ENCODE measurements around the gene ZNF516. TPM values are rescaled to one million over a fixed set of nuclear protein-coding genes. Genes with fewer than 3 reads are reported as not detected.
A peak's percentile ranks its signal among the peaks of the same experiment; 100 is the strongest.

Gene ZNF516
- total RNA-seq, 4 donors from 2014 or later = 34.4 to 57.3 (median 39.5) TPM

GRCh38 chr18:76420898-76421684 lies 74.0 kb downstream of the ZNF516 start:
- WGBS, 2 donors = 79 to 85% methylated on average over 8 to 13 of the region's 13 CpGs
- intact Hi-C loops (cut with DNase I; ENCODE audit: low total_unique reads) = no loop called here
- DNase-seq (ENCODE audit: low spot score in 2 of 2) = peak in 1 of 2 donors; percentile 84
- no peak for TF ChIP-seq POLR2A (IDR thresholded peaks at IDR 0.05)
- no peak for TF ChIP-seq CTCF (IDR thresholded peaks at IDR 0.05)
- no peak overlapping the region for H3K4me3 ChIP-seq (ENCODE audit: low read depth, poor library complexity, severe bottlenecking)

GRCh38 chr18:76419811-76420210 lies 75.2 kb downstream of the ZNF516 start:
- WGBS, 2 donors = 93 to 98% methylated on average over 3 of the region's 3 CpGs
- DNase-seq (ENCODE audit: low spot score in 2 of 2) = peak in 1 of 2 donors; percentile 25
- intact Hi-C loops (cut with DNase I; ENCODE audit: low total_unique reads) = no loop called here
- no peak overlapping the region for H3K4me3 ChIP-seq (ENCODE audit: low read depth, poor library complexity, severe bottlenecking)
- TF ChIP-seq POLR2A (IDR thresholded peaks at IDR 0.05) = no peak
- no peak for TF ChIP-seq CTCF (IDR thresholded peaks at IDR 0.05)

GRCh38 chr18:76416911-76417310 lies 78.1 kb downstream of the ZNF516 start:
- intact Hi-C loops (cut with DNase I; ENCODE audit: low total_unique reads) = no loop called here
- DNase-seq (ENCODE audit: low spot score in 2 of 2) = peak in 1 of 2 donors; percentile 84
- WGBS, 2 donors = 46 to 52% methylated on average over 9 of the region's 9 CpGs
- H3K4me3 ChIP-seq (ENCODE audit: low read depth, poor library complexity, severe bottlenecking) = no peak overlapping the region
- TF ChIP-seq POLR2A (IDR thresholded peaks at IDR 0.05) (no peak), CTCF (IDR thresholded peaks at IDR 0.05) (no peak)

GRCh38 chr18:76414936-76415621 lies 80.0 kb downstream of the ZNF516 start:
- peak in 1 of 2 donors; percentile 58 for DNase-seq (ENCODE audit: low spot score in 2 of 2)
- TF ChIP-seq POLR2A (IDR thresholded peaks at IDR 0.05) (no peak), CTCF (IDR thresholded peaks at IDR 0.05) (no peak)
- H3K4me3 ChIP-seq (ENCODE audit: low read depth, poor library complexity, severe bottlenecking) = no peak overlapping the region
- WGBS, 2 donors = 90 to 91% methylated on average over 17 of the region's 17 CpGs
- intact Hi-C loops (cut with DNase I; ENCODE audit: low total_unique reads) = no loop called here

- 83 to 87% methylated on average over 19 of the region's 19 CpGs for WGBS, 2 donors
- TF ChIP-seq POLR2A (IDR thresholded peaks at IDR 0.05) = no peak
- intact Hi-C loops (cut with DNase I; ENCODE audit: low total_unique reads) = no loop called here
- DNase-seq (ENCODE audit: low spot score in 2 of 2) = peak in 1 of 2 donors; percentile 67
- H3K4me3 ChIP-seq (ENCODE audit: low read depth, poor library complexity, severe bottlenecking) = no peak overlapping the region
Observed at GRCh38 chr18:76412818-76413565, 82.0 kb downstream of the ZNF516 start.
